ENCODE results near the gene SLC5A11. TPM values are rescaled to one million over a fixed set of nuclear protein-coding genes. Genes with fewer than 3 reads are reported as not detected.
"Not testable (repeated sequence)": the region's sequence is repeated elsewhere in the genome, so short reads cannot be mapped to it uniquely, and the experiment has no call there.

SLC5A11 gene
- total and polyA plus RNA-seq, 2 donors from 2014 or later = 1.2 to 2.1 TPM

GRCh38 chr16:24805484-24805883, 40.3 kb upstream of the SLC5A11 start:
- Histone ChIP-seq H3K27me3 (ENCODE audit: control insufficient read depth, insufficient read depth, low read length) (no peaks in the 10 kb centered on the region), H3K9ac (ENCODE audit: low read length in 3 of 3) (no peak overlapping the region), H3K4me3 (ENCODE audit: low read length in 3 of 3) (no peak overlapping the region), H3K27ac (ENCODE audit: low read depth in 2 of 2, low read length in 2 of 2) (no peak overlapping the region), H3K4me1 (ENCODE audit: control insufficient read depth in 2 of 3, insufficient read depth in 2 of 3, low read depth in 1 of 3, low read length in 3 of 3) (no peaks in the 10 kb centered on the region), H3K36me3 (ENCODE audit: control insufficient read depth in 2 of 3, insufficient read depth in 3 of 3, low read length in 3 of 3) (peaks cover 19 to 83% (median 57%) of the 10 kb centered on the region in 3 donors), H3K9me3 (ENCODE audit: control insufficient read depth in 2 of 3, insufficient read depth in 1 of 3, low read length in 3 of 3) (no peaks in the 10 kb centered on the region)
- intact Hi-C loops (cut with DNase I) = no loop called here
- no peak for FAIRE-seq
- DNase-seq = no peak
- TF ChIP-seq CTCF (IDR thresholded peaks at IDR 0.05; ENCODE audit: borderline replicate concordance, extremely low read depth, insufficient read depth) = no peak

GRCh38 chr16:24807301-24807700, 38.5 kb upstream of the SLC5A11 start:
- H3K36me3 ChIP-seq (ENCODE audit: control insufficient read depth in 2 of 3, insufficient read depth in 3 of 3, low read length in 3 of 3) = peaks cover 16 to 83% (median 60%) of the 10 kb centered on the region in 3 donors
- H3K4me1 ChIP-seq (ENCODE audit: control insufficient read depth in 2 of 3, insufficient read depth in 2 of 3, low read depth in 1 of 3, low read length in 3 of 3) = peaks cover 0 to 2% (median 1%) of the 10 kb centered on the region in 3 donors
- FAIRE-seq (no peak), DNase-seq (peak in 2 of 5 donors; percentile 25 to 33)
- intact Hi-C loops (cut with DNase I) = no loop called here
- no peak overlapping the region for H3K9ac ChIP-seq (ENCODE audit: low read length in 3 of 3)
- no peaks in the 10 kb centered on the region for H3K27me3 ChIP-seq (ENCODE audit: control insufficient read depth, insufficient read depth, low read length)
- TF ChIP-seq CTCF (IDR thresholded peaks at IDR 0.05; ENCODE audit: borderline replicate concordance, extremely low read depth, insufficient read depth) = no peak
- no peak overlapping the region for H3K27ac ChIP-seq (ENCODE audit: low read depth in 2 of 2, low read length in 2 of 2)
- no peak overlapping the region for H3K4me3 ChIP-seq (ENCODE audit: low read length in 3 of 3)
- H3K9me3 ChIP-seq (ENCODE audit: control insufficient read depth in 2 of 3, insufficient read depth in 1 of 3, low read length in 3 of 3) = no peaks in the 10 kb centered on the region

- peaks cover 17 to 73% (median 55%) of the 10 kb centered on the region in 3 donors for H3K36me3 ChIP-seq (ENCODE audit: control insufficient read depth in 2 of 3, insufficient read depth in 3 of 3, low read length in 3 of 3)
- no peak overlapping the region for H3K27ac ChIP-seq (ENCODE audit: low read depth in 2 of 2, low read length in 2 of 2)
- peaks cover 0 to 5% (median 5%) of the 10 kb centered on the region in 3 donors for H3K4me1 ChIP-seq (ENCODE audit: control insufficient read depth in 2 of 3, insufficient read depth in 2 of 3, low read depth in 1 of 3, low read length in 3 of 3)
- FAIRE-seq (no peak), DNase-seq (peak in 1 of 5 donors; percentile 8)
- no peak for TF ChIP-seq CTCF (IDR thresholded peaks at IDR 0.05; ENCODE audit: borderline replicate concordance, extremely low read depth, insufficient read depth)
- H3K27me3 ChIP-seq (ENCODE audit: control insufficient read depth, insufficient read depth, low read length) = no peaks in the 10 kb centered on the region
- no peak overlapping the region for H3K4me3 ChIP-seq (ENCODE audit: low read length in 3 of 3)
- H3K9me3 ChIP-seq (ENCODE audit: control insufficient read depth in 2 of 3, insufficient read depth in 1 of 3, low read length in 3 of 3) = no peaks in the 10 kb centered on the region
- no peak overlapping the region for H3K9ac ChIP-seq (ENCODE audit: low read length in 3 of 3)
- intact Hi-C loops (cut with DNase I) = loop anchor here (10.0 kb wide), 1 partner anchor 266 kb away; no protein-coding TSS in a partner anchor
Measured at GRCh38 chr16:24810951-24811843, 34.6 kb upstream of the SLC5A11 start.

GRCh38 chr16:24812813-24813212, 33.0 kb upstream of the SLC5A11 start:
- H3K9ac ChIP-seq (ENCODE audit: low read length in 3 of 3); H3K27me3 ChIP-seq (ENCODE audit: control insufficient read depth, insufficient read depth, low read length); H3K4me1 ChIP-seq (ENCODE audit: control insufficient read depth in 2 of 3, insufficient read depth in 2 of 3, low read depth in 1 of 3, low read length in 3 of 3); DNase-seq; H3K9me3 ChIP-seq (ENCODE audit: control insufficient read depth in 2 of 3, insufficient read depth in 1 of 3, low read length in 3 of 3); FAIRE-seq; H3K27ac ChIP-seq (ENCODE audit: low read depth in 2 of 2, low read length in 2 of 2); H3K4me3 ChIP-seq (ENCODE audit: low read length in 3 of 3): not testable (repeated sequence)
- H3K36me3 ChIP-seq (ENCODE audit: control insufficient read depth in 2 of 3, insufficient read depth in 3 of 3, low read length in 3 of 3) = peaks cover 20 to 64% (median 57%) of the 10 kb centered on the region in 3 donors
- intact Hi-C loops (cut with DNase I) = loop anchor here (10.0 kb wide), 1 partner anchor 268 kb away; no protein-coding TSS in a partner anchor

All from kidney (tissue), 14 donors.